ENCODE results near the gene PATJ.

DNA sequence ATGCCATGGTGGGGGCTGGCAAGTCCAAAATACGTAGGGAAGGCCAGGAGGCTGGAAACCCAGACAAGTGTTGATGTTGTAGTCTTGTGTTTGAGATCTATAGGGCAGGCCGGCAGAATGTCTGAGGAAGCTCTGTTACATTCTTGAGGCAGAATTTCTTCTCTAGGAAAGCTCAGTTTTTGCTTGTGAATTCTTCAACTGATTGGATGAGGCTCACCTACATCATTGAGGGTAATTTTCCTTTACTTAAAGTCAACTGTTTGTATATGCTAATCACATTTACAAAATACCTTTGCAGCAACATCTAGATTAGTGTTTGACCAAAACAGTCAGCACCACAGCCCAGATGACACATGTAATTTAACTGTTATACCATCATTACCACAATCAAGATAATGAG, 37.0 kb downstream of the PATJ start:
- TF ChIP-seq CTCF (tag by site-specific recombination; IDR thresholded peaks at IDR 0.05) (no peak), ZNF274 (IDR thresholded peaks at IDR 0.05; ENCODE audit: low read length) (no peak), ZNF274 (tag by site-specific recombination; IDR thresholded peaks at IDR 0.05; ENCODE audit: borderline replicate concordance) (no peak), MYNN (tag by site-specific recombination; IDR thresholded peaks at IDR 0.05; ENCODE audit: borderline replicate concordance) (no peak), SCRT1 (tag by site-specific recombination; IDR thresholded peaks at IDR 0.05; ENCODE audit: borderline replicate concordance) (no peak), ZNF24 (tag by site-specific recombination; IDR thresholded peaks at IDR 0.05) (no peak), ZNF140 (tag by site-specific recombination; IDR thresholded peaks at IDR 0.05) (no peak)
- TF ChIP-seq, protein P1, sequence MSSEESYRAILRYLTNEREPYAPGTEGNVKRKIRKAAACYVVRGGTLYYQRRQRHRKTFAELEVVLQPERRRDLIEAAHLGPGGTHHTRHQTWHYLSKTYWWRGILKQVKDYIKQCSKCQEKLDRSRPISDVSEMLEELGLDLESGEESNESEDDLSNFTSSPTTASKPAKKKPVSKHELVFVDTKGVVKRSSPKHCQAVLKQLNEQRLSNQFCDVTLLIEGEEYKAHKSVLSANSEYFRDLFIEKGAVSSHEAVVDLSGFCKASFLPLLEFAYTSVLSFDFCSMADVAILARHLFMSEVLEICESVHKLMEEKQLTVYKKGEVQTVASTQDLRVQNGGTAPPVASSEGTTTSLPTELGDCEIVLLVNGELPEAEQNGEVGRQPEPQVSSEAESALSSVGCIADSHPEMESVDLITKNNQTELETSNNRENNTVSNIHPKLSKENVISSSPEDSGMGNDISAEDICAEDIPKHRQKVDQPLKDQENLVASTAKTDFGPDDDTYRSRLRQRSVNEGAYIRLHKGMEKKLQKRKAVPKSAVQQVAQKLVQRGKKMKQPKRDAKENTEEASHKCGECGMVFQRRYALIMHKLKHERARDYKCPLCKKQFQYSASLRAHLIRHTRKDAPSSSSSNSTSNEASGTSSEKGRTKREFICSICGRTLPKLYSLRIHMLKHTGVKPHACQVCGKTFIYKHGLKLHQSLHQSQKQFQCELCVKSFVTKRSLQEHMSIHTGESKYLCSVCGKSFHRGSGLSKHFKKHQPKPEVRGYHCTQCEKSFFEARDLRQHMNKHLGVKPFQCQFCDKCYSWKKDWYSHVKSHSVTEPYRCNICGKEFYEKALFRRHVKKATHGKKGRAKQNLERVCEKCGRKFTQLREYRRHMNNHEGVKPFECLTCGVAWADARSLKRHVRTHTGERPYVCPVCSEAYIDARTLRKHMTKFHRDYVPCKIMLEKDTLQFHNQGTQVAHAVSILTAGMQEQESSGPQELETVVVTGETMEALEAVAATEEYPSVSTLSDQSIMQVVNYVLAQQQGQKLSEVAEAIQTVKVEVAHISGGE (tag by site-specific recombination; conservative IDR thresholded peaks at IDR 0.05; ENCODE audit: low read depth): no peak
